ENCODE results near the gene MYH14.

DNA sequence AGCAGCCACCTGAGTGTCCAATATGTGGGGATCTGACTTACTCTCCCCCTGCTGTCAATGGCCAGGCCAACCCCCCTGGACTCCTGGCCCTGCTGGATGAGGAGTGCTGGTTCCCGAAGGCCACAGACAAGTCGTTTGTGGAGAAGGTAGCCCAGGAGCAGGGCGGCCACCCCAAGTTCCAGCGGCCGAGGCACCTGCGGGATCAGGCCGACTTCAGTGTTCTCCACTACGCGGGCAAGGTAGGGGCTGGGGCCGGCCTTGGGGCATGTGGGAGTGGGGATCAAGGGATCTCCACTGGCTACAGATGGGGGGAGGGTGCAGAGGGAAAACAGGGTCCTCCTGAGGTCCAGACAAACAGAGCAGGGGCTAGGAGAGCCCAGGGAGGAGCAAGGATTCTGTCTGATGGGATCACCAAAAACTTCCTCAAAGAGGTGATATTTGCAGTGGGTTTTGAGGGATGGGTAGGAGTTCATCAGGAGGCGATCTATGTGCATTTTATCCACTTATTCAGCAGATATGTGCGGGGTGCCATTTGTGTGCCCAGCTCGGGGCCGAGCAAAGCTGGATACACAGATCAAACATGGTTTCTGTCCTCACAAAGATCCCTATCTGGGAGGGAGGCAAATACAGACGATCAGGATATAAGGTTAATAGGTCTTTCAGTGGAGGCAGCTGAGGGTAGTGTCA lies 47.2 kb downstream of the MYH14 start:
- TF ChIP-seq, protein P1, sequence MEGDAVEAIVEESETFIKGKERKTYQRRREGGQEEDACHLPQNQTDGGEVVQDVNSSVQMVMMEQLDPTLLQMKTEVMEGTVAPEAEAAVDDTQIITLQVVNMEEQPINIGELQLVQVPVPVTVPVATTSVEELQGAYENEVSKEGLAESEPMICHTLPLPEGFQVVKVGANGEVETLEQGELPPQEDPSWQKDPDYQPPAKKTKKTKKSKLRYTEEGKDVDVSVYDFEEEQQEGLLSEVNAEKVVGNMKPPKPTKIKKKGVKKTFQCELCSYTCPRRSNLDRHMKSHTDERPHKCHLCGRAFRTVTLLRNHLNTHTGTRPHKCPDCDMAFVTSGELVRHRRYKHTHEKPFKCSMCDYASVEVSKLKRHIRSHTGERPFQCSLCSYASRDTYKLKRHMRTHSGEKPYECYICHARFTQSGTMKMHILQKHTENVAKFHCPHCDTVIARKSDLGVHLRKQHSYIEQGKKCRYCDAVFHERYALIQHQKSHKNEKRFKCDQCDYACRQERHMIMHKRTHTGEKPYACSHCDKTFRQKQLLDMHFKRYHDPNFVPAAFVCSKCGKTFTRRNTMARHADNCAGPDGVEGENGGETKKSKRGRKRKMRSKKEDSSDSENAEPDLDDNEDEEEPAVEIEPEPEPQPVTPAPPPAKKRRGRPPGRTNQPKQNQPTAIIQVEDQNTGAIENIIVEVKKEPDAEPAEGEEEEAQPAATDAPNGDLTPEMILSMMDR (IDR thresholded peaks at IDR 0.05; ENCODE audit: insufficient read depth, low read length, poor library complexity, severe bottlenecking): no peak
- no peak for TF ChIP-seq EZH2phosphoT487 (conservative IDR thresholded peaks at IDR 0.05; ENCODE audit: low read length)
